ENCODE data around the gene PIPOX.

PIPOX gene

GRCh38 chr17:28997806-28998205 is 45.1 kb upstream of the PIPOX start:
- H3K4me1 ChIP-seq (ENCODE audit: low read length), result no peaks in the 10 kb centered on the region
- no peak overlapping the region for H3K4me2 ChIP-seq (ENCODE audit: low read depth, low read length)
- DNase-seq, result no peak
- no peaks in the 10 kb centered on the region for H4K20me1 ChIP-seq (ENCODE audit: insufficient read depth, low read length)
- H3F3A ChIP-seq (ENCODE audit: insufficient read depth, low read length), result no peaks in the 10 kb centered on the region
- H3K27me3 ChIP-seq (replicated peaks; ENCODE audit: insufficient read depth, low read length), result peaks cover 7% of the 10 kb centered on the region; the same call in 1 of the 2 replicates
- H2AFZ ChIP-seq (ENCODE audit: low read length), result no peak overlapping the region
- no peak overlapping the region for H3K9ac ChIP-seq (ENCODE audit: low read length)
- no peaks in the 10 kb centered on the region for H3K9me3 ChIP-seq (replicated peaks; ENCODE audit: insufficient read depth, low read length)
- no peak overlapping the region for H3K4me3 ChIP-seq (ENCODE audit: low read length)
- no peak overlapping the region for H3K27ac ChIP-seq (ENCODE audit: low read length)
- H3K9me2 ChIP-seq (replicated peaks; ENCODE audit: insufficient read depth, low read length), result no peaks in the 10 kb centered on the region
- TF ChIP-seq EZH2 (optimal IDR thresholded peaks at IDR 0.05; ENCODE audit: low read depth, low read length) (no peak), EZH2phosphoT487 (IDR thresholded peaks at IDR 0.05; ENCODE audit: low read length) (no peak), CTCF (IDR thresholded peaks at IDR 0.05; ENCODE audit: low read length) (no peak)
- H3K36me3 ChIP-seq (replicated peaks; ENCODE audit: insufficient read depth, low read length), result no peaks in the 10 kb centered on the region
- no peaks in the 10 kb centered on the region for H3K79me2 ChIP-seq (ENCODE audit: low read length)

- no peak overlapping the region for H3K9ac ChIP-seq (ENCODE audit: low read length)
- no peaks in the 10 kb centered on the region for H3K4me1 ChIP-seq (ENCODE audit: low read length)
- H3K79me2 ChIP-seq (ENCODE audit: low read length), result no peaks in the 10 kb centered on the region
- H4K20me1 ChIP-seq (ENCODE audit: insufficient read depth, low read length), result no peaks in the 10 kb centered on the region
- no peak overlapping the region for H3K27ac ChIP-seq (ENCODE audit: low read length)
- TF ChIP-seq CTCF (IDR thresholded peaks at IDR 0.05; ENCODE audit: low read length) (no peak), EZH2phosphoT487 (IDR thresholded peaks at IDR 0.05; ENCODE audit: low read length) (no peak), EZH2 (optimal IDR thresholded peaks at IDR 0.05; ENCODE audit: low read depth, low read length) (no peak)
- H3K4me3 ChIP-seq (ENCODE audit: low read length), result no peak overlapping the region
- H3K4me2 ChIP-seq (ENCODE audit: low read depth, low read length), result no peak overlapping the region
- no peak overlapping the region for H2AFZ ChIP-seq (ENCODE audit: low read length)
- H3K9me2 ChIP-seq (replicated peaks; ENCODE audit: insufficient read depth, low read length), result no peaks in the 10 kb centered on the region
- H3K36me3 ChIP-seq (replicated peaks; ENCODE audit: insufficient read depth, low read length), result no peaks in the 10 kb centered on the region
- H3F3A ChIP-seq (ENCODE audit: insufficient read depth, low read length), result no peaks in the 10 kb centered on the region
- no peak for DNase-seq
- H3K9me3 ChIP-seq (replicated peaks; ENCODE audit: insufficient read depth, low read length), result no peaks in the 10 kb centered on the region
- H3K27me3 ChIP-seq (replicated peaks; ENCODE audit: insufficient read depth, low read length), result peaks cover 21% of the 10 kb centered on the region
Measured at GRCh38 chr17:28999206-28999605, 43.7 kb upstream of the PIPOX start.

- no peak overlapping the region for H3K27ac ChIP-seq (ENCODE audit: low read length)
- no peak overlapping the region for H3K4me2 ChIP-seq (ENCODE audit: low read depth, low read length)
- TF ChIP-seq EZH2phosphoT487 (IDR thresholded peaks at IDR 0.05; ENCODE audit: low read length) (no peak), CTCF (IDR thresholded peaks at IDR 0.05; ENCODE audit: low read length) (no peak), EZH2 (optimal IDR thresholded peaks at IDR 0.05; ENCODE audit: low read depth, low read length) (no peak)
- H3K27me3 ChIP-seq (replicated peaks; ENCODE audit: insufficient read depth, low read length), result peaks cover 31% of the 10 kb centered on the region
- no peak overlapping the region for H2AFZ ChIP-seq (ENCODE audit: low read length)
- no peaks in the 10 kb centered on the region for H3K4me1 ChIP-seq (ENCODE audit: low read length)
- H3F3A ChIP-seq (ENCODE audit: insufficient read depth, low read length), result no peaks in the 10 kb centered on the region
- no peaks in the 10 kb centered on the region for H3K9me3 ChIP-seq (replicated peaks; ENCODE audit: insufficient read depth, low read length)
- no peaks in the 10 kb centered on the region for H3K9me2 ChIP-seq (replicated peaks; ENCODE audit: insufficient read depth, low read length)
- no peaks in the 10 kb centered on the region for H3K36me3 ChIP-seq (replicated peaks; ENCODE audit: insufficient read depth, low read length)
- DNase-seq, result no peak
- no peak overlapping the region for H3K9ac ChIP-seq (ENCODE audit: low read length)
- no peak overlapping the region for H3K4me3 ChIP-seq (ENCODE audit: low read length)
- no peaks in the 10 kb centered on the region for H3K79me2 ChIP-seq (ENCODE audit: low read length)
- H4K20me1 ChIP-seq (ENCODE audit: insufficient read depth, low read length), result no peaks in the 10 kb centered on the region
Measured at GRCh38 chr17:29000973-29001372, 42.0 kb upstream of the PIPOX start.

All from MM.1S (cell line).